OCI-LY1 (cell line): ENCODE results near the gene MAZ.

Source experiments
- EZH2 ChIP-seq: fragments of 200-600 bp; sonication (generic), shearing (Covaris generic); IDR thresholded peaks from 2 replicates; pipeline ENCODE4 v1.8.0; 2017; ENCODE audit warnings: borderline replicate concordance, mixed run types, mild to moderate bottlenecking, antibody characterized with exemption, low read length, moderate library complexity, mixed read lengths
- TF ChIP-seq, protein P1 (sequence below): fragments of 200-600 bp; sonication (generic), shearing (Covaris generic); IDR thresholded peaks from 2 replicates; pipeline ENCODE4 v1.5.1; 2017; ENCODE audit warnings: mild to moderate bottlenecking, antibody characterized with exemption, low read length, moderate library complexity, mixed read lengths

DNA sequence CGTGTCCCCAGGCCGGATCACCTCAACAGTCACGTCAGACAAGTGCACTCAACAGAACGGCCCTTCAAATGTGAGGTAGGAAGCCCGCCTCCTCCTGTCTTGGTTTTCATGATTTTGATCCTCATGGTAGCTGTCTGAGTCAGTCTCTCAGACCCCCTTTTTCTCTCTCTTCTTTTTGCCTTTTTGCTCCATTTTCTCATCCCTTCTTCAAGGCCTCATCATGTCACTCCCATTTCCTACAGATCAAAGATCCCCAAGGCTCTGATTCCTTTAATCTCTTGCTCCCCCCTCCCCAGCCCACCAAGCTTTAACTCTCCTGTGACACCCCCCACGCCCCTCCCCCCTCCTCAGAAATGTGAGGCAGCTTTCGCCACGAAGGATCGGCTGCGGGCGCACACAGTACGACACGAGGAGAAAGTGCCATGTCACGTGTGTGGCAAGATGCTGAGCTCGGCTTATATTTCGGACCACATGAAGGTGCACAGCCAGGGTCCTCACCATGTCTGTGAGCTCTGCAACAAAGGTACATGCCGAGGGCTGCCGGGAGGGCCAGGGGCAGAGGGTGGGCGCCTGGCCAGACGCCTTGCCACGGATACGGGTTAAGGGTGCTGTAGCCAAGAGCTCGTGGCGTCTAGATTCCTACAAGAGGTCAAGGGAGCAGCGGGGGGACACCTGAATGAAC is 2.0 kb downstream of the MAZ start:
- TF ChIP-seq, protein P1, sequence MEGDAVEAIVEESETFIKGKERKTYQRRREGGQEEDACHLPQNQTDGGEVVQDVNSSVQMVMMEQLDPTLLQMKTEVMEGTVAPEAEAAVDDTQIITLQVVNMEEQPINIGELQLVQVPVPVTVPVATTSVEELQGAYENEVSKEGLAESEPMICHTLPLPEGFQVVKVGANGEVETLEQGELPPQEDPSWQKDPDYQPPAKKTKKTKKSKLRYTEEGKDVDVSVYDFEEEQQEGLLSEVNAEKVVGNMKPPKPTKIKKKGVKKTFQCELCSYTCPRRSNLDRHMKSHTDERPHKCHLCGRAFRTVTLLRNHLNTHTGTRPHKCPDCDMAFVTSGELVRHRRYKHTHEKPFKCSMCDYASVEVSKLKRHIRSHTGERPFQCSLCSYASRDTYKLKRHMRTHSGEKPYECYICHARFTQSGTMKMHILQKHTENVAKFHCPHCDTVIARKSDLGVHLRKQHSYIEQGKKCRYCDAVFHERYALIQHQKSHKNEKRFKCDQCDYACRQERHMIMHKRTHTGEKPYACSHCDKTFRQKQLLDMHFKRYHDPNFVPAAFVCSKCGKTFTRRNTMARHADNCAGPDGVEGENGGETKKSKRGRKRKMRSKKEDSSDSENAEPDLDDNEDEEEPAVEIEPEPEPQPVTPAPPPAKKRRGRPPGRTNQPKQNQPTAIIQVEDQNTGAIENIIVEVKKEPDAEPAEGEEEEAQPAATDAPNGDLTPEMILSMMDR: no peak
- no peak for TF ChIP-seq EZH2
